Left lung (tissue), 10 donors: ENCODE results near the gene PRKCZ. TPM values are rescaled to one million over a fixed set of nuclear protein-coding genes. Genes with fewer than 3 reads are reported as not detected.

Source experiments
- ATAC-seq: fragments of 200-7000 bp; cut with Tn5 transposase; one replicate; pipeline ENCODE4 v1.9.1; 2020; ENCODE audit warnings: moderate library complexity
- DNase-seq, 4 donors: peaks; one replicate each; pipeline ENCODE4 v3.0.0-alpha.2; 2013 to 2020
- H3K27ac ChIP-seq, 2 donors: fragments of 200-600 bp; sonication (generic) in 1 of 2; one replicate each; pipeline versions ENCODE4 v1.5.0 to v1.8.0; 2020 to 2021
- H3K27me3 ChIP-seq, 2 donors: fragments of 200-600 bp; sonication (generic) in 1 of 2; one replicate each; pipeline versions ENCODE4 v1.5.0 to v1.8.0; 2020 to 2021
- H3K36me3 ChIP-seq, 2 donors: fragments of 200-600 bp; sonication (generic) in 1 of 2; one replicate each; pipeline versions ENCODE4 v1.5.0 to v1.8.0; 2020 to 2021
- H3K4me1 ChIP-seq, 2 donors: fragments of 200-600 bp; one replicate each; pipeline ENCODE4 v1.8.0; 2021
- H3K4me3 ChIP-seq, 2 donors: fragments of 200-600 bp; sonication (generic) in 1 of 2; one replicate each; pipeline versions ENCODE4 v1.5.0 to v1.8.0; 2020 to 2021; ENCODE audit warnings: mild to moderate bottlenecking in 1 of 2
- H3K9me3 ChIP-seq, 2 donors: fragments of 200-600 bp; sonication (generic) in 1 of 2; one replicate each; pipeline versions ENCODE4 v1.5.0 to v1.8.0; 2020 to 2021
- intact Hi-C, 2 donors: fragments of 100-400 bp; cut with DNase I; formaldehyde crosslinking; loops; one replicate each; pipeline versions ENCODE4 v1.11.2 to v1.14.2; 2022
- polyA plus RNA-seq, 6 donors: library from polyadenylated mRNA; unstranded; fragments of 120-200 nt; gene quantifications; one replicate each; pipeline ENCODE4 v1.2.1, GENCODE V29; 2013; ENCODE audit not compliant: insufficient read length in 6 of 6
- total RNA-seq, 2 donors: library from RNA; stranded (reverse); fragmentation: NEBNext Ultra II Directional; extraction: Animal tissue kit (Norgen Biotek cat#: 25700); gene quantifications; one replicate each; pipeline ENCODE4 v1.2.1, GENCODE V29; 2021
- TF ChIP-seq, protein P1 (sequence below), 2 donors: fragments of 200-600 bp; sonication (generic) in 1 of 2; IDR thresholded peaks; one replicate each; pipeline versions ENCODE4 v1.5.0 to v1.8.0; 2021; ENCODE audit warnings: antibody characterized with exemption in 2 of 2
- donor health status: DM: no; HTN: yes; CAD: no.
- donor health status: DM: no; HTN: no; CAD: no.

PRKCZ gene
- total and polyA plus RNA-seq, 8 donors, result 37.5 to 129 (median 48.0) TPM

DNA sequence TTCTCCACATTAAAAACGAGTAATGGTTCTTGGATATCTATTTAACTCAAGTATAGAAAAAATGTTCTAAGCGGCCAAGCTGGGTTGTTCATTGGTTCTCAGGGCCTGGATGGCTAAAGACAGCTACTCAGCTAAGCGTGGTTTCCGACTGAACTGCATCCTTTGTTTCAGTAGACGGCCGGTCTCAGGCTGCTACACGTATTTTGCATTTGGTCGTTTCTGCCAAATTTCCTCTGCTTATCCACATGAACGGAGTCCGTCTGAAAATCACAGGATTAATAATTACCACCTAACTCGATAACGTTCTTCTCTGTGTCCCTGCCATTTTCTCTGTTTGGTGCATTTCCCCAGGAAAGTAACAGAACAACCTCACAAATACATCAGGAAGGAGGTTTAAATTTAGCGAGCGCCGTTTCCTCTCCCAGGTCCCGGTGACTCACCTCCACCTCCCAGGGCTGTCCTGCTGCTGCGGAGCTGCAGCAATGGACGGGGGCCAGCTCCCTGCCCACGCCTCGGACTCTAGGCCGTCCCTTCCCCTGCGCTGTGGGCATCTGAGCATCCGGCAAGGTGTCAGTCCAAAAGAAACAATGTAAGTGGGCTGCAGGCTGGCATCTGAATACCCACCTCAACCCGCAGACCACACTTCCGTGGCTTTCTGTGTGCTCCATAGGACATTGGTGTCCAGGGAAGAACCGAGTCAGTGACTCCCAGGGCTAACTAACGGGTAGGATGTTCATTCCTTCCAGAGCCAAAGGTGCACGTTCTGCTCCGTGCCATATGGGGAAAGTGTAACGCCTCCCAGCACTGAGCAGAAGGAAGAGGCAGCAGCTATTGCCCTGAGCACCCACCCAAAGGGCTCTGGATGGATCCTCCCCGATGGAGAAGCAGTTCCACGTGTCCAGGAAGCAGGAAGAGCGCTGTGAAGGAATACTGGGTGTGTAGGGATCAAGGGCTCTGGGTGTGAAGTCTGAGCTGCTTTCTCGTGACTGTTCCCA lies 35.2 kb upstream of the PRKCZ start:
- Histone ChIP-seq H3K4me1 (peaks cover 0 to 6% of the 10 kb centered on the region in 2 donors), H3K27ac (no peak overlapping the region), H3K27me3 (peaks cover 10 to 88% of the 10 kb centered on the region in 2 donors), H3K36me3 (no peaks in the 10 kb centered on the region), H3K9me3 (no peaks in the 10 kb centered on the region), H3K4me3 (no peak overlapping the region)
- no peak for DNase-seq
- TF ChIP-seq, protein P1, sequence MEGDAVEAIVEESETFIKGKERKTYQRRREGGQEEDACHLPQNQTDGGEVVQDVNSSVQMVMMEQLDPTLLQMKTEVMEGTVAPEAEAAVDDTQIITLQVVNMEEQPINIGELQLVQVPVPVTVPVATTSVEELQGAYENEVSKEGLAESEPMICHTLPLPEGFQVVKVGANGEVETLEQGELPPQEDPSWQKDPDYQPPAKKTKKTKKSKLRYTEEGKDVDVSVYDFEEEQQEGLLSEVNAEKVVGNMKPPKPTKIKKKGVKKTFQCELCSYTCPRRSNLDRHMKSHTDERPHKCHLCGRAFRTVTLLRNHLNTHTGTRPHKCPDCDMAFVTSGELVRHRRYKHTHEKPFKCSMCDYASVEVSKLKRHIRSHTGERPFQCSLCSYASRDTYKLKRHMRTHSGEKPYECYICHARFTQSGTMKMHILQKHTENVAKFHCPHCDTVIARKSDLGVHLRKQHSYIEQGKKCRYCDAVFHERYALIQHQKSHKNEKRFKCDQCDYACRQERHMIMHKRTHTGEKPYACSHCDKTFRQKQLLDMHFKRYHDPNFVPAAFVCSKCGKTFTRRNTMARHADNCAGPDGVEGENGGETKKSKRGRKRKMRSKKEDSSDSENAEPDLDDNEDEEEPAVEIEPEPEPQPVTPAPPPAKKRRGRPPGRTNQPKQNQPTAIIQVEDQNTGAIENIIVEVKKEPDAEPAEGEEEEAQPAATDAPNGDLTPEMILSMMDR (IDR thresholded peaks at IDR 0.05), result no peak
- no peak for ATAC-seq
- intact Hi-C loops, result no loop called here

DNA sequence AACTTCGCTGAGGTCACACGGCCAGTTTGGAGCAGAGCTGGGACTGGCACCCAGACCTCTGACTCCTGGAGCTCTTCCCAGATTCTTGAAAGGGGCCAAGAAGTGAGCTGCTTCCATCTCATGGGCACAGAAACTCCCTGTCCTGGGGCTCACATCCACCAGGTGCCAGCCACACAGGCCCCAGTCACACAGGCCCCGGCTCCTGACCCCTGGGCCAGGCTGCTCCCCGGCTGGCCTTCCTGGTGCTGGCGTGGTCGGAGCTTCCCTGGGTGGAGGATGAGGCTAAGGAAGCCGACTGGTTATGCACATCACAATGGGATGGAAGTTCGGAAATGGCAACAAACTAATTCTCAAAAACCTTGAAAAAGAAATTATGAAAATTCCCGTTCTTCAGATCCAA lies 34.1 kb upstream of the PRKCZ start:
- no peaks in the 10 kb centered on the region for H3K9me3 ChIP-seq
- TF ChIP-seq, protein P1 (IDR thresholded peaks at IDR 0.05), result no peak
- ATAC-seq (no peak), DNase-seq (no peak)
- H3K36me3 ChIP-seq, result no peaks in the 10 kb centered on the region
- peaks cover 0 to 6% of the 10 kb centered on the region in 2 donors for H3K4me1 ChIP-seq
- intact Hi-C loops, result no loop called here
- H3K27me3 ChIP-seq, result peaks cover 18 to 90% of the 10 kb centered on the region in 2 donors
- H3K27ac ChIP-seq, result no peak overlapping the region
- no peak overlapping the region for H3K4me3 ChIP-seq

DNA sequence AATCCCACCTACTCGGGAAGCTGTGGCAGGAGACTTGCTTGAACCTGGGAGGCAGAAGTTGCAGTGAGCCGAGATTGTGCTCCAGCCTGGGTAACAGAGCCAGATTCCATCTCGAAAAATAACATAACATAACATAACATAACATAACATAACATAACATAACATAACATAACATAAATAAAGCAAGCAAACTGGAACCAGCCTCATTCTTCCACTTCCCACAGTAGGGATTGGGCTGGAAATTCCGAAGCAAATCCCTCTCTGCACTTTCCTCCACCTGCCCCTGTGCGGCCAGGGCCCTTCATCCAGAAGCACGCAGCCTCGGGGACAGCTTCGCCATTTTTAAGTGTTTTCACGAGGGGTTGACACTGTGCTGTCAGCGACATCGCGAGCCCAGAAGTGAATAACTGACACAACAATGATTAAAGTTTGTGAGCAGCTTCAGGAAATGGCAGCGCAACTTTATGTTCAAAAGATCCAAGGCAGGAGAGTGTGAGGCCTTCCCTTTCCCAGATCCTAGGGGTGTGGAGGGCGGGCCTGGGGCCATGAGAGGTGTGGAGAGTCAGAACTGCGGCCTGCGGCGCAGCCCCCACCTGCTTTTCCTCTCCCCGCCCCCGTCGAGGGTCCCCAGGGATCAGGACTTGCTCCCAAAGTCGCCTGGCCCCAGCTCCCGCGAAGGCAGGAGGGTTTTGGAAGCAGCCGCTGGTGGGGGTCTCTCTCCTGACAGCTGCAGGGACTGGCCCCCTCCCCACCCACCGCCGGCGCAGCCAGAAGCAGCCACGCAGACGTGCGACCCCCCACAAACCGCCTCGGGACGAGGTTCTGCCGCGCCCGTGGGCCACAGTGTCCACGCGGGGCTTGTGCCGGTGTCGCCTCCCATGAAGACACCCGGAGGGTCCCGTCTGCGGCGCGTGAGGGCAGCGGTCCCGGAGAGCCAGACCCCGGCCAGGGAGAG lies 31.7 kb upstream of the PRKCZ start:
- Histone ChIP-seq H3K36me3 (no peaks in the 10 kb centered on the region), H3K4me3 (no peak overlapping the region), H3K9me3 (no peaks in the 10 kb centered on the region), H3K4me1 (peaks cover 0 to 6% of the 10 kb centered on the region in 2 donors), H3K27ac (no peak overlapping the region), H3K27me3 (peaks cover 21 to 98% of the 10 kb centered on the region in 2 donors)
- intact Hi-C loops, result no loop called here
- no peak for ATAC-seq
- peak in 2 of 4 donors; percentile 16 to 20 for DNase-seq
- TF ChIP-seq, protein P1 (IDR thresholded peaks at IDR 0.05), result no peak

DNA sequence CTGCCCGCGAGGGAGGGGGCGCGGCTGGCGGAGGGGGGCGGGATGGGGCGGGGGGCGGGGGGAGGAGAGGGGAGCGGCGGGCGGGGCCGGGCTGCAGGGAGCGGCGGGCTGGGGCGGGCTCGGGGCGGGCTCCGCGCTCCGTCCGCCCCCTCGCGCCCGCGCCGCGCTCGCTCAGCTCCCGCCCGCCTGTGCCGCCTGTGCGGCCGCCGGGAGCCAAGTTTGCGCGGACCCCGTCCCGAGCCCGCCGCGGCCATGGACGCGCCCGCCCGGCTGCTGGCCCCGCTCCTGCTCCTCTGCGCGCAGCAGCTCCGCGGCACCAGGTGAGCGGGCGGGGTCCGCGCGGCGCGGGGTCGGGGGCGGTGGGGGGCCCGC lies 31.1 kb upstream of the PRKCZ start, which contains the start of gene GABRD:
GABRD (plus strand) TSS at position 174 of the 372 bp plus-strand sequence; CDS start at position 253, 79 bp downstream.
- H3K27me3 ChIP-seq, result peaks cover 21 to 98% of the 10 kb centered on the region in 2 donors

More for the DNA sequence above, 31.1 kb upstream of the PRKCZ start, which contains the start of gene GABRD:
- Histone ChIP-seq H3K4me3 (no peak within 1 kb of the TSS), H3K9me3 (no peaks in the 10 kb centered on the region), H3K4me1 (peaks cover 0 to 6% of the 10 kb centered on the region in 2 donors), H3K27ac (no peak within 1 kb of the TSS), H3K36me3 (no peaks in the 10 kb centered on the region)
- TF ChIP-seq, protein P1 (IDR thresholded peaks at IDR 0.05), result no peak
- ATAC-seq (peak; percentile 53), DNase-seq (peak in 2 of 4 donors; percentile 29 to 60)
- intact Hi-C loops, result no loop called here
